Tibial nerve (tissue), 3 donors: Measurements from ENCODE around the gene IFT57.

Experiments
- POLR2A ChIP-seq, 2 donors: fragments of 450-650 bp; IDR thresholded peaks; one replicate each; pipeline ENCODE4 v1.6.1; 2017; ENCODE audit warnings: antibody characterized with exemption in 2 of 2, mild to moderate bottlenecking in 2 of 2, moderate library complexity in 2 of 2
- TF ChIP-seq, protein P1 (sequence below), 5 experiments: fragments of 200-600 bp in 3 of 5; fragments of 450-650 bp in 2 of 5; sonication (generic) in 3 of 5; IDR thresholded peaks; one replicate each; pipeline ENCODE4 v1.5.1; 2016 to 2019; ENCODE audit warnings: antibody characterized with exemption in 5 of 5, mild to moderate bottlenecking in 3 of 5, moderate library complexity in 2 of 5

GRCh38 chr3:108241146-108241545, 18.9 kb upstream of the IFT57 start:
- TF ChIP-seq, protein P1, sequence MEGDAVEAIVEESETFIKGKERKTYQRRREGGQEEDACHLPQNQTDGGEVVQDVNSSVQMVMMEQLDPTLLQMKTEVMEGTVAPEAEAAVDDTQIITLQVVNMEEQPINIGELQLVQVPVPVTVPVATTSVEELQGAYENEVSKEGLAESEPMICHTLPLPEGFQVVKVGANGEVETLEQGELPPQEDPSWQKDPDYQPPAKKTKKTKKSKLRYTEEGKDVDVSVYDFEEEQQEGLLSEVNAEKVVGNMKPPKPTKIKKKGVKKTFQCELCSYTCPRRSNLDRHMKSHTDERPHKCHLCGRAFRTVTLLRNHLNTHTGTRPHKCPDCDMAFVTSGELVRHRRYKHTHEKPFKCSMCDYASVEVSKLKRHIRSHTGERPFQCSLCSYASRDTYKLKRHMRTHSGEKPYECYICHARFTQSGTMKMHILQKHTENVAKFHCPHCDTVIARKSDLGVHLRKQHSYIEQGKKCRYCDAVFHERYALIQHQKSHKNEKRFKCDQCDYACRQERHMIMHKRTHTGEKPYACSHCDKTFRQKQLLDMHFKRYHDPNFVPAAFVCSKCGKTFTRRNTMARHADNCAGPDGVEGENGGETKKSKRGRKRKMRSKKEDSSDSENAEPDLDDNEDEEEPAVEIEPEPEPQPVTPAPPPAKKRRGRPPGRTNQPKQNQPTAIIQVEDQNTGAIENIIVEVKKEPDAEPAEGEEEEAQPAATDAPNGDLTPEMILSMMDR (IDR thresholded peaks at IDR 0.05): no peak
- no peak for TF ChIP-seq POLR2A (IDR thresholded peaks at IDR 0.05)
